PC-3 (cell line): ENCODE measurements around the gene VEGFA. TPM values are rescaled to one million over a fixed set of nuclear protein-coding genes. Genes with fewer than 3 reads are reported as not detected.

Experiments used
- ATAC-seq: fragments of 200-7000 bp; cut with Tn5 transposase; 2 replicates; pipeline ENCODE4 v1.9.1; 2020; ENCODE audit warnings: mild to moderate bottlenecking, moderate library complexity
- BruUV-seq: library from RNA; stranded (reverse); fragments of 400-500 nt; replicated peaks from 2 replicates; lab custom pipeline; 2021; lab: Mats Ljungman, UMichigan
- CTCF ChIA-PET: fragments of 300-600 bp; sonication (Branson Sonifier 250); formaldehyde crosslinking; loops from one replicate; lab custom pipeline; 2022; ENCODE audit warnings: antibody characterized with exemption; lab: Charles Lee
- POLR2A ChIA-PET: fragments of 300-600 bp; sonication (Branson Sonifier 250); formaldehyde crosslinking; loops from one replicate; lab custom pipeline; 2022; ENCODE audit warnings: antibody characterized with exemption; ENCODE audit not compliant: unreplicated experiment; lab: Charles Lee
- DNase-seq: peaks from one replicate; pipeline ENCODE4 v3.0.0-alpha.2; 2015
- H2AFZ ChIP-seq: fragments of 300-600 bp; sonication (generic); 2 replicates; pipeline ENCODE4 v1.6.0; 2016; ENCODE audit warnings: antibody characterized with exemption, low read length
- H3F3A ChIP-seq: fragments of 300-600 bp; sonication (generic); one replicate; pipeline ENCODE4 v1.6.0; 2017; ENCODE audit warnings: antibody characterized with exemption, low read length, control low read depth, mild to moderate bottlenecking; ENCODE audit not compliant: unreplicated experiment
- H3K27ac ChIP-seq: fragments of 300-600 bp; sonication (generic); 2 replicates; pipeline ENCODE4 v1.5.1; 2016; ENCODE audit warnings: mild to moderate bottlenecking, low read length
- H3K27me3 ChIP-seq: fragments of 300-600 bp; sonication (generic); 2 replicates; pipeline ENCODE4 v1.6.1; 2016; ENCODE audit warnings: low read length, mixed read lengths
- H3K36me3 ChIP-seq: fragments of 300-600 bp; sonication (generic); 2 replicates; pipeline ENCODE4 v1.6.1; 2016; ENCODE audit warnings: low read depth, mixed run types, low read length, mixed read lengths
- H3K4me1 ChIP-seq: fragments of 300-600 bp; sonication (generic); 2 replicates; pipeline ENCODE4 v1.5.1; 2016; ENCODE audit warnings: low read length; ENCODE audit not compliant: insufficient read depth
- H3K4me2 ChIP-seq: fragments of 300-600 bp; sonication (generic); 2 replicates; pipeline ENCODE4 v1.6.0; 2016; ENCODE audit warnings: low read length
- H3K4me3 ChIP-seq: fragments of 300-600 bp; sonication (generic); 2 replicates; pipeline ENCODE4 v1.5.1; 2016; ENCODE audit warnings: mild to moderate bottlenecking, low read length, mixed read lengths
- H3K79me2 ChIP-seq: fragments of 300-600 bp; sonication (generic); 2 replicates; pipeline ENCODE4 v1.6.1; 2017; ENCODE audit warnings: low read length, mixed read lengths
- H3K9ac ChIP-seq: fragments of 300-600 bp; sonication (generic); 2 replicates; pipeline ENCODE4 v1.6.0; 2016; ENCODE audit warnings: mild to moderate bottlenecking, low read length
- H3K9me2 ChIP-seq: fragments of 300-600 bp; sonication (generic); replicated peaks from 2 replicates; pipeline ENCODE4 v1.6.1; 2016; ENCODE audit warnings: mixed run types, low read length, mixed read lengths
- H3K9me3 ChIP-seq: fragments of 300-600 bp; sonication (generic); 2 replicates; pipeline ENCODE4 v1.6.1; 2016; ENCODE audit warnings: low read length, mixed read lengths
- H4K20me1 ChIP-seq: fragments of 300-600 bp; sonication (generic); 2 replicates; pipeline ENCODE4 v1.6.1; 2016; ENCODE audit warnings: low read length, mixed read lengths
- CTCF ChIP-seq: fragments of 300-600 bp; sonication (generic); conservative IDR thresholded peaks from 2 replicates; pipeline ENCODE4 v1.5.1; 2017; ENCODE audit warnings: antibody characterized with exemption, low read depth, mild to moderate bottlenecking, low read length
- EZH2 ChIP-seq: fragments of 300-600 bp; sonication (generic); IDR thresholded peaks from one replicate; pipeline ENCODE4 v1.6.1; 2017; ENCODE audit warnings: antibody characterized with exemption, mild to moderate bottlenecking, low read length; ENCODE audit not compliant: unreplicated experiment
- EZH2phosphoT487 ChIP-seq: fragments of 300-600 bp; sonication (generic); IDR thresholded peaks from 2 replicates; pipeline ENCODE4 v1.6.1; 2018; ENCODE audit warnings: mild to moderate bottlenecking, antibody characterized with exemption, low read length, borderline replicate concordance
- intact Hi-C: fragments of 100-400 bp; cut with micrococcal nuclease; formaldehyde crosslinking; loops from 2 replicates; pipeline ENCODE4 v1.9.0; 2023
- total RNA-seq: library from RNA; depleted of rRNA; stranded (reverse); fragments of >200 nt; gene quantifications from 2 replicates; pipeline ENCODE4 v1.2.3, GENCODE V29; 2014

Gene VEGFA
- total RNA-seq, 1 experiment from 2014 or later: 146 TPM

DNA sequence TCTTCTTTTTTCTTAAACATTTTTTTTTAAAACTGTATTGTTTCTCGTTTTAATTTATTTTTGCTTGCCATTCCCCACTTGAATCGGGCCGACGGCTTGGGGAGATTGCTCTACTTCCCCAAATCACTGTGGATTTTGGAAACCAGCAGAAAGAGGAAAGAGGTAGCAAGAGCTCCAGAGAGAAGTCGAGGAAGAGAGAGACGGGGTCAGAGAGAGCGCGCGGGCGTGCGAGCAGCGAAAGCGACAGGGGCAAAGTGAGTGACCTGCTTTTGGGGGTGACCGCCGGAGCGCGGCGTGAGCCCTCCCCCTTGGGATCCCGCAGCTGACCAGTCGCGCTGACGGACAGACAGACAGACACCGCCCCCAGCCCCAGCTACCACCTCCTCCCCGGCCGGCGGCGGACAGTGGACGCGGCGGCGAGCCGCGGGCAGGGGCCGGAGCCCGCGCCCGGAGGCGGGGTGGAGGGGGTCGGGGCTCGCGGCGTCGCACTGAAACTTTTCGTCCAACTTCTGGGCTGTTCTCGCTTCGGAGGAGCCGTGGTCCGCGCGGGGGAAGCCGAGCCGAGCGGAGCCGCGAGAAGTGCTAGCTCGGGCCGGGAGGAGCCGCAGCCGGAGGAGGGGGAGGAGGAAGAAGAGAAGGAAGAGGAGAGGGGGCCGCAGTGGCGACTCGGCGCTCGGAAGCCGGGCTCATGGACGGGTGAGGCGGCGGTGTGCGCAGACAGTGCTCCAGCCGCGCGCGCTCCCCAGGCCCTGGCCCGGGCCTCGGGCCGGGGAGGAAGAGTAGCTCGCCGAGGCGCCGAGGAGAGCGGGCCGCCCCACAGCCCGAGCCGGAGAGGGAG is 580 bp downstream of the VEGFA start:
- Histone ChIP-seq H3K4me2 (peak overlapping the region; percentile 98), H3K79me2 (peaks cover 56% of the 10 kb centered on the region), H3K4me1 (peaks cover 23% of the 10 kb centered on the region), H3K4me3 (peak overlapping the region; percentile 98), H4K20me1 (peaks cover 36% of the 10 kb centered on the region), H3K9ac (peak overlapping the region; percentile 97), H3F3A (no peaks in the 10 kb centered on the region), H3K9me2 (no peaks in the 10 kb centered on the region), H3K27me3 (no peaks in the 10 kb centered on the region), H3K27ac (peak overlapping the region; percentile 41), H3K36me3 (peaks cover 30% of the 10 kb centered on the region), H3K9me3 (no peaks in the 10 kb centered on the region), H2AFZ (peak overlapping the region; percentile 41; the same call in 1 of the 2 replicates)
- ATAC-seq (peak; percentile 43), DNase-seq (peak; percentile 43)
- TF ChIP-seq EZH2: no peak
- no peak for TF ChIP-seq CTCF
- TF ChIP-seq EZH2phosphoT487: no peak
- intact Hi-C loops: loop anchor here (2.0 to 10.0 kb wide), 3 partner anchors 26 to 182 kb away; no protein-coding TSS in a partner anchor
- POLR2A ChIA-PET: interaction anchor here (0.6 to 1.0 kb wide), 11 partner anchors 10 to 309 kb away, joined by 3 to 14 read pairs (median 6); partner anchors contain the start of gene GTPBP2
- TSS peak; percentile 69 for BruUV-seq
- CTCF ChIA-PET: interaction anchor here (0.6 to 1.9 kb wide), 10 partner anchors 46 to 309 kb away, joined by 3 to 23 read pairs (median 5); no protein-coding TSS in a partner anchor

DNA sequence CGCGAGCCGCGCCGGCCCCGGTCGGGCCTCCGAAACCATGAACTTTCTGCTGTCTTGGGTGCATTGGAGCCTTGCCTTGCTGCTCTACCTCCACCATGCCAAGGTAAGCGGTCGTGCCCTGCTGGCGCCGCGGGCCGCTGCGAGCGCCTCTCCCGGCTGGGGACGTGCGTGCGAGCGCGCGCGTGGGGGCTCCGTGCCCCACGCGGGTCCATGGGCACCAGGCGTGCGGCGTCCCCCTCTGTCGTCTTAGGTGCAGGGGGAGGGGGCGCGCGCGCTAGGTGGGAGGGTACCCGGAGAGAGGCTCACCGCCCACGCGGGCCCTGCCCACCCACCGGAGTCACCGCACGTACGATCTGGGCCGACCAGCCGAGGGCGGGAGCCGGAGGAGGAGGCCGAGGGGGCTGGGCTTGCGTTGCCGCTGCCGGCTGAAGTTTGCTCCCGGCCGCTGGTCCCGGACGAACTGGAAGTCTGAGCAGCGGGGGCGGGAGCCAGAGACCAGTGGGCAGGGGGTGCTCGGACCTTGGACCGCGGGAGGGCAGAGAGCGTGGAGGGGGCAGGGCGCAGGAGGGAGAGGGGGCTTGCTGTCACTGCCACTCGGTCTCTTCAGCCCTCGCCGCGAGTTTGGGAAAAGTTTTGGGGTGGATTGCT is 1.3 kb downstream of the VEGFA start:
- intact Hi-C loops: loop anchor here (2.0 to 10.0 kb wide), 3 partner anchors 25 to 181 kb away; no protein-coding TSS in a partner anchor

More for the DNA sequence above, 1.3 kb downstream of the VEGFA start:
- POLR2A ChIA-PET: interaction anchor here (0.6 kb wide), 2 partner anchors 302 to 309 kb away, joined by 5 to 6 read pairs; no protein-coding TSS in a partner anchor
- Histone ChIP-seq H2AFZ (peak overlapping the region; percentile 41; the same call in 1 of the 2 replicates), H3K9ac (peak overlapping the region; percentile 97), H3K27ac (peak overlapping the region; percentile 41), H3K79me2 (peaks cover 64% of the 10 kb centered on the region), H3K4me2 (peak overlapping the region; percentile 98), H3K4me1 (peaks cover 23% of the 10 kb centered on the region), H3K4me3 (peak overlapping the region; percentile 98), H4K20me1 (peaks cover 44% of the 10 kb centered on the region), H3K36me3 (peaks cover 37% of the 10 kb centered on the region), H3K9me3 (no peaks in the 10 kb centered on the region), H3F3A (no peaks in the 10 kb centered on the region), H3K27me3 (no peaks in the 10 kb centered on the region), H3K9me2 (no peaks in the 10 kb centered on the region)
- BruUV-seq: no TSS peak
- no peak for TF ChIP-seq CTCF
- no peak for TF ChIP-seq EZH2
- TF ChIP-seq EZH2phosphoT487: no peak
- peak; percentile 29 for ATAC-seq
- CTCF ChIA-PET: interaction anchor here (0.5 to 1.9 kb wide), 3 partner anchors 61 to 308 kb away, joined by 3 to 23 read pairs (median 4); no protein-coding TSS in a partner anchor
- peak; percentile 56 for DNase-seq
